ENCODE data around the gene SLC24A3. TPM values are rescaled to one million over a fixed set of nuclear protein-coding genes. Genes with fewer than 3 reads are reported as not detected.

Gene SLC24A3
- total RNA-seq, 1 donor from 2014 or later = 13.1 TPM

DNA sequence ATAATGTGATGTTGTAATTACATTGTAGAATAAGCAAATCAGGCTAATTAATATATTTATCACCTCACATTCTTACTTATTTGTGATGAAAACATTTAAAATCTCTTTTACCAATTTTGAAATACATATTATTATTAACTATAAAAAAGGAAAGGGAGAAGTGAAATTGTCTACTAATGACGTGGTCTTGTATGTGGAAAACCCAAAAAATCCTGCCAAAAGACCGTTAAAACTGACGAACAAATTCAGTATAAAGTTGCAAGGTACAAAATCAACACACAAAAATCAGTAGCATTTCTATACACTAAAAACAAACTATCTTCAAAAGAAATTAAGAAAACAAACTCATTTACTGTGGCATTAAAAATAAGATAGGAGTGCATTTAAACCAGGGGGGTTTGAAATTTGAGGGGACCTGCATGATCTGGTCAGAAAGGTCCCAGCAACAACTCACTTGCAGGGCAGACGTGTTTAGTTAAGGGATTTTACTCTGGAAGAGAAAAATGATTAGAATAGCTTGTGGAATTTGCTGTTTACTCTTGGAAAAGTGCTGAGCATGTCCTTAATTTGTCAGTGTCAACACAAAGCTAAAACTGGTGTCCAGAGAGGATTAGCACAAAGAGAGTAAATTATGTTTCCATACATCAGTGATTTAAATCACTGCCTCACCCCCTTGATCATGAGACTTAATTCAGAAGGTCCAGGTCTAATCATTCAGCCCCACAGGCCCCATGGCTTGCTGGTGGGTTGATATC lies 310.6 kb downstream of the SLC24A3 start:
- ATAC-seq = no peak

DNA sequence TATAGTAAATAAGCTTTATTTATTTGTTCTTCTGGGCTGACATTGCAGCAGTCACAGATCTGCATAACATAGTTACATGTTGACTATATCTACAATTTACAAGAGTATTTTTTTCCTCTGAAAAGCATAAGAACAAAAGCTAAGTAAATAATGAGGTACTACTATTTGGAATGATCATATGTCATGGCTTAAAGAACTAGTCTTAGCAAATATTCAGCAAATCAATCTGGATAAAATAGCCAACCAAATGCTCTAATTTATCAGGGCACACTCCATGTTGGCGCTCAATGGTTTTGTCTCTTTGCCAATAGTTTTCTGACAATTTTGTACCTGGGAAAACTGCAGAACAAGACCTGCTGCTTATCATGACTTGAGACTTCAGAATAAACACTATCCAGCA lies 312.2 kb downstream of the SLC24A3 start:
- Histone ChIP-seq H3K4me1 (no peaks in the 10 kb centered on the region), H3K36me3 (no peaks in the 10 kb centered on the region), H3K4me3 (no peak overlapping the region), H3K9me3 (no peaks in the 10 kb centered on the region), H3K27ac (no peak overlapping the region), H3K27me3 (no peaks in the 10 kb centered on the region)
- ATAC-seq = no peak
- no peak for DNase-seq
- TF ChIP-seq CTCF (IDR thresholded peaks at IDR 0.05) = no peak
- intact Hi-C loops (cut with DNase I) = no loop called here

More for the DNA sequence above, 310.6 kb downstream of the SLC24A3 start:
- intact Hi-C loops (cut with DNase I) = no loop called here
- Histone ChIP-seq H3K27ac (no peak overlapping the region), H3K4me3 (no peak overlapping the region), H3K36me3 (no peaks in the 10 kb centered on the region), H3K4me1 (no peaks in the 10 kb centered on the region), H3K27me3 (no peaks in the 10 kb centered on the region), H3K9me3 (no peaks in the 10 kb centered on the region)
- no peak for TF ChIP-seq CTCF (IDR thresholded peaks at IDR 0.05)
- no peak for DNase-seq

DNA sequence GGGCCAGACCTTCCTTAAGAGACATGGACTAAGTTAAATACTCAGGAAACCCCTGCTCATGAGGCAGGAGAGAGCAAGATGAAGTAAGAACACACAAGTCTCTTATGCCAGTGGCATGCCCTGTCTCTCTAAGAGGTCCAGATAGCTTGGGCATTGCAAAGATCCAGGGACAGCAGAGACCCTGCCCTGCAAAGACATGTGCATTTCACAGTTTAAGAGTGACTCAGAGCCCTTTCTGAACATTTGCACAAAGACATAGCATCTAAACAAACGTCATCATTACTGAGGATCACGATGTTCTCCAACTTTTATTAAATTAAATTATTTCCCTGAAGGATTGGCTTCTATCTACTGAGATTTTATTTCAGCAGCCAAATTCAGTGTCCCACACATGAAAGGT lies 315.1 kb downstream of the SLC24A3 start:
- H3K9me3 ChIP-seq = no peaks in the 10 kb centered on the region
- ATAC-seq (no peak), DNase-seq (no peak)
- no peaks in the 10 kb centered on the region for H3K4me1 ChIP-seq
- no peaks in the 10 kb centered on the region for H3K27me3 ChIP-seq
- no peak overlapping the region for H3K27ac ChIP-seq
- H3K36me3 ChIP-seq = no peaks in the 10 kb centered on the region
- TF ChIP-seq CTCF (IDR thresholded peaks at IDR 0.05) = no peak
- H3K4me3 ChIP-seq = no peak overlapping the region
- intact Hi-C loops (cut with DNase I) = no loop called here

- H3K27ac ChIP-seq = no peak overlapping the region
- no peak for ATAC-seq
- intact Hi-C loops (cut with DNase I) = no loop called here
- H3K4me1 ChIP-seq = no peaks in the 10 kb centered on the region
- TF ChIP-seq CTCF (IDR thresholded peaks at IDR 0.05) = no peak
- H3K36me3 ChIP-seq = no peaks in the 10 kb centered on the region
- H3K9me3 ChIP-seq = no peaks in the 10 kb centered on the region
- H3K4me3 ChIP-seq = no peak overlapping the region
- no peak for DNase-seq
- no peaks in the 10 kb centered on the region for H3K27me3 ChIP-seq
Observed at GRCh38 chr20:19528286-19529030, 316.0 kb downstream of the SLC24A3 start.

GRCh38 chr20:19530006-19530405 lies 317.6 kb downstream of the SLC24A3 start:
- Histone ChIP-seq H3K4me1 (no peaks in the 10 kb centered on the region), H3K36me3 (no peaks in the 10 kb centered on the region), H3K4me3 (no peak overlapping the region), H3K27me3 (no peaks in the 10 kb centered on the region), H3K27ac (no peak overlapping the region), H3K9me3 (no peaks in the 10 kb centered on the region)
- TF ChIP-seq CTCF (IDR thresholded peaks at IDR 0.05) = no peak
- DNase-seq (no peak), ATAC-seq (no peak)
- intact Hi-C loops (cut with DNase I) = no loop called here

Data from upper lobe of right lung (tissue), 1 donor.